Measurements from ENCODE around the gene MPPED1.

The MPPED1 gene

DNA sequence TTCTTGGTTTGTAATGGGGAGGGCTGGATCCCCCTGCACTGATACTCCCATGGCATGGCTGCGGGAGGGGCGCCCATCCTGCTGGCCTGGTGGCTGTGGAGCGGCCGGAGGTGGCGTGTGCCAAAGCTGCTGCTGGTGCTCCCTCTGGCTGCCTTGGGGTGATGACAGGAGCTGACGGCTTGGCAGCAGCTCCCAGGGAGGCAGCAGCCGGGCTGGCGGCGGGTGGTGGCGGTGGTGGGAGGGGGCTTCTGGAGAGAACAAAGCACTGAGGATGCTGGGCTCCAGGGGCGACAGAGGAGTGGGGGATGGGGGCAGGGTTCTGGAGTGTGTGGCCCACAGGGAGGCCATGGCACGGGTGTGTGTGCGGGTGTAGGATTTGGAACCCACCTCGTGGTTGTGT lies 11.4 kb upstream of the MPPED1 start:
- no peak for TF ChIP-seq TAF1 (IDR thresholded peaks at IDR 0.05; ENCODE audit: low read depth)
- no peak for TF ChIP-seq EGR1 (IDR thresholded peaks at IDR 0.05)
- TF ChIP-seq EP300 (IDR thresholded peaks at IDR 0.05; ENCODE audit: borderline replicate concordance): no peak
- TF ChIP-seq RAD21 (IDR thresholded peaks at IDR 0.05; ENCODE audit: low read depth): no peak
- TF ChIP-seq, protein P1, sequence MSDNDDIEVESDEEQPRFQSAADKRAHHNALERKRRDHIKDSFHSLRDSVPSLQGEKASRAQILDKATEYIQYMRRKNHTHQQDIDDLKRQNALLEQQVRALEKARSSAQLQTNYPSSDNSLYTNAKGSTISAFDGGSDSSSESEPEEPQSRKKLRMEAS (IDR thresholded peaks at IDR 0.05): no peak
- TF ChIP-seq FOXM1 (IDR thresholded peaks at IDR 0.05; ENCODE audit: borderline replicate concordance, low read depth): no peak
- TF ChIP-seq TEAD4 (IDR thresholded peaks at IDR 0.05): no peak
- no peak for TF ChIP-seq CEBPB (IDR thresholded peaks at IDR 0.05)
- TF ChIP-seq YY1 (IDR thresholded peaks at IDR 0.05; ENCODE audit: low read depth): no peak
- TF ChIP-seq, protein P2, sequence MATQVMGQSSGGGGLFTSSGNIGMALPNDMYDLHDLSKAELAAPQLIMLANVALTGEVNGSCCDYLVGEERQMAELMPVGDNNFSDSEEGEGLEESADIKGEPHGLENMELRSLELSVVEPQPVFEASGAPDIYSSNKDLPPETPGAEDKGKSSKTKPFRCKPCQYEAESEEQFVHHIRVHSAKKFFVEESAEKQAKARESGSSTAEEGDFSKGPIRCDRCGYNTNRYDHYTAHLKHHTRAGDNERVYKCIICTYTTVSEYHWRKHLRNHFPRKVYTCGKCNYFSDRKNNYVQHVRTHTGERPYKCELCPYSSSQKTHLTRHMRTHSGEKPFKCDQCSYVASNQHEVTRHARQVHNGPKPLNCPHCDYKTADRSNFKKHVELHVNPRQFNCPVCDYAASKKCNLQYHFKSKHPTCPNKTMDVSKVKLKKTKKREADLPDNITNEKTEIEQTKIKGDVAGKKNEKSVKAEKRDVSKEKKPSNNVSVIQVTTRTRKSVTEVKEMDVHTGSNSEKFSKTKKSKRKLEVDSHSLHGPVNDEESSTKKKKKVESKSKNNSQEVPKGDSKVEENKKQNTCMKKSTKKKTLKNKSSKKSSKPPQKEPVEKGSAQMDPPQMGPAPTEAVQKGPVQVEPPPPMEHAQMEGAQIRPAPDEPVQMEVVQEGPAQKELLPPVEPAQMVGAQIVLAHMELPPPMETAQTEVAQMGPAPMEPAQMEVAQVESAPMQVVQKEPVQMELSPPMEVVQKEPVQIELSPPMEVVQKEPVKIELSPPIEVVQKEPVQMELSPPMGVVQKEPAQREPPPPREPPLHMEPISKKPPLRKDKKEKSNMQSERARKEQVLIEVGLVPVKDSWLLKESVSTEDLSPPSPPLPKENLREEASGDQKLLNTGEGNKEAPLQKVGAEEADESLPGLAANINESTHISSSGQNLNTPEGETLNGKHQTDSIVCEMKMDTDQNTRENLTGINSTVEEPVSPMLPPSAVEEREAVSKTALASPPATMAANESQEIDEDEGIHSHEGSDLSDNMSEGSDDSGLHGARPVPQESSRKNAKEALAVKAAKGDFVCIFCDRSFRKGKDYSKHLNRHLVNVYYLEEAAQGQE (IDR thresholded peaks at IDR 0.05; ENCODE audit: low read depth): no peak
- TF ChIP-seq, protein P3, sequence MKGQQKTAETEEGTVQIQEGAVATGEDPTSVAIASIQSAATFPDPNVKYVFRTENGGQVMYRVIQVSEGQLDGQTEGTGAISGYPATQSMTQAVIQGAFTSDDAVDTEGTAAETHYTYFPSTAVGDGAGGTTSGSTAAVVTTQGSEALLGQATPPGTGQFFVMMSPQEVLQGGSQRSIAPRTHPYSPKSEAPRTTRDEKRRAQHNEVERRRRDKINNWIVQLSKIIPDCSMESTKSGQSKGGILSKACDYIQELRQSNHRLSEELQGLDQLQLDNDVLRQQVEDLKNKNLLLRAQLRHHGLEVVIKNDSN (IDR thresholded peaks at IDR 0.05): no peak
- no peak for TF ChIP-seq CREB1 (IDR thresholded peaks at IDR 0.05; ENCODE audit: low read depth)
- no peak for TF ChIP-seq ZBTB7A (IDR thresholded peaks at IDR 0.05; ENCODE audit: low read depth)
- no peak for TF ChIP-seq TCF12 (IDR thresholded peaks at IDR 0.05; ENCODE audit: low read depth)
- TF ChIP-seq NFIC (IDR thresholded peaks at IDR 0.05): no peak

DNA sequence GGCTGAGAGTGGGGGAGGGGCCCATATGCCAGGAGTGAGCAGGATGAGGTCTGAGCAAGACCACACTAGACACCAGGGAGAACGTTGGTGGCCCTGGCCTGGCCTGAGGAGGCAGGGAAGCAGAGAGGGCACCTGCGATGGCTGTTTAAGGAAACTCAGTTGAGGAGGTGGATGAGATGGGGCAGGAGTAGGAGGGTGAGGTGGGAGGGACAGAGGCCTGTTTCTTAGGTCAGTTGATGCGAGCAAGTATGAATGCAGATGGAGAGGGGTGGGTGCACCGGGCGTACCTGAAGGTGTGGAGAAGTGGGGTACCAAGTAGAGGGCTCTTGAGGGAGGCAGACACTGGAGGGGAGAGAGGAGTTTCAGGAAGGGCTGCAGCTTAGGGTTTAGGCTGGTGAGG lies 10.6 kb upstream of the MPPED1 start:
- TF ChIP-seq FOXM1 (IDR thresholded peaks at IDR 0.05; ENCODE audit: borderline replicate concordance, low read depth) (no peak), CREB1 (IDR thresholded peaks at IDR 0.05; ENCODE audit: low read depth) (no peak), EGR1 (IDR thresholded peaks at IDR 0.05) (no peak), NFIC (IDR thresholded peaks at IDR 0.05) (no peak), EP300 (IDR thresholded peaks at IDR 0.05; ENCODE audit: borderline replicate concordance) (no peak), YY1 (IDR thresholded peaks at IDR 0.05; ENCODE audit: low read depth) (no peak), TAF1 (IDR thresholded peaks at IDR 0.05; ENCODE audit: low read depth) (no peak), RAD21 (IDR thresholded peaks at IDR 0.05; ENCODE audit: low read depth) (no peak), CEBPB (IDR thresholded peaks at IDR 0.05) (no peak), TEAD4 (IDR thresholded peaks at IDR 0.05) (no peak)
- TF ChIP-seq, protein P2 (IDR thresholded peaks at IDR 0.05; ENCODE audit: low read depth): no peak
- TF ChIP-seq, protein P1 (IDR thresholded peaks at IDR 0.05): no peak

DNA sequence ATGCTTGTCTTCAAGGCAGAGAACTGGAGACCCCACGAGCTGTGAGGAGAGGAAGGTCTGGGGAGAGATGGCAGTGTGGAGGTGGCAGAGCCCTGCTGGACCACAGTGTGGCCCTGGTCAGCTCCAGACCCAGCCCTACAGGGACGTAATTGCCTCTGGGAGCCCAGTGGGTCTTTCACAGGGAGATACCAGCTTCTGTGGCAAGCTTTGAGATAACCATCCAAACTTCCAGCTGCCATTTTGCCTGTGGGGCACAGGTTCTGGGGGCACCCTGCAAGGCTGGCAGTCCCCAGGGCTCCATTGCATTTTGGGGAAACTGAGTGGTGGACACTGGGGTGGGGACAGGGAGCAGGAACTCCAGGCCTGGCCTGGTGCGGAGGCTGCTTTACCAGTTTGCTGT lies 10.2 kb upstream of the MPPED1 start:
- TF ChIP-seq EP300 (IDR thresholded peaks at IDR 0.05; ENCODE audit: borderline replicate concordance): no peak
- TF ChIP-seq, protein P1 (IDR thresholded peaks at IDR 0.05): no peak

DNA sequence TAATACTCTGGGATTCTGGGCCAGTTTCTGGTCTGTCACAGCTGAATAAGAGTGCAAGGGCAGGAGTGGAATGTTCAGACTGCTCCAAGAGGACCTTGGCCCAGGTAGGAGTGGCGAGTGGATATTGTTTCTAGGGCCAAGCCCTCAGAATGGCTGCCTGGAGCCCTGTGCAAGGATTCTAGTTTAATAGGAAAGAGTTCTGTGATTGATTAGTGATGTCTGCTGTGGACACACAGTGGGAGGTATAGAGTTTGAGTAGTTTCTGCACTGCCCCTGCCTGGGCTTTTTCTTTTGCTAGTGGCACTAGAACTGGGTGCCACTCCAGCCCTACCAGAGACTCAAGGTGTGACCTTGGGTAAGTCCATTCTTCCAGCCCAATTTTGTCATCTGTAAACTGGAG lies 9.7 kb upstream of the MPPED1 start:
- no peak for TF ChIP-seq EP300 (IDR thresholded peaks at IDR 0.05; ENCODE audit: borderline replicate concordance)
- TF ChIP-seq TCF12 (IDR thresholded peaks at IDR 0.05; ENCODE audit: low read depth): no peak
- TF ChIP-seq TEAD4 (IDR thresholded peaks at IDR 0.05): no peak
- no peak for TF ChIP-seq CREB1 (IDR thresholded peaks at IDR 0.05; ENCODE audit: low read depth)
- no peak for TF ChIP-seq TAF1 (IDR thresholded peaks at IDR 0.05; ENCODE audit: low read depth)
- TF ChIP-seq, protein P2 (IDR thresholded peaks at IDR 0.05; ENCODE audit: low read depth): no peak
- no peak for TF ChIP-seq RAD21 (IDR thresholded peaks at IDR 0.05; ENCODE audit: low read depth)
- no peak for TF ChIP-seq FOXM1 (IDR thresholded peaks at IDR 0.05; ENCODE audit: borderline replicate concordance, low read depth)
- no peak for TF ChIP-seq EGR1 (IDR thresholded peaks at IDR 0.05)
- no peak for TF ChIP-seq YY1 (IDR thresholded peaks at IDR 0.05; ENCODE audit: low read depth)
- TF ChIP-seq NFIC (IDR thresholded peaks at IDR 0.05): no peak
